A673 (cell line): ENCODE measurements around the gene SHFL. TPM values are rescaled to one million over a fixed set of nuclear protein-coding genes. Genes with fewer than 3 reads are reported as not detected.

Experiments
- BruUV-seq: library from RNA; stranded (reverse); fragments of 400-500 nt; replicated peaks from 2 replicates; lab custom pipeline; 2021; lab: Mats Ljungman, UMichigan
- CTCF ChIA-PET: fragments of 300-600 bp; sonication (Branson Sonifier 250); formaldehyde crosslinking; loops from one replicate; lab custom pipeline; 2022; ENCODE audit warnings: antibody characterized with exemption; lab: Charles Lee
- POLR2A ChIA-PET: fragments of 300-600 bp; sonication (Branson Sonifier 250); formaldehyde crosslinking; loops from one replicate; lab custom pipeline; 2022; ENCODE audit warnings: antibody characterized with exemption; ENCODE audit not compliant: low non-redundant PET; lab: Charles Lee
- DNase-seq: peaks from one replicate; pipeline ENCODE4 v3.0.0-alpha.2; 2015; ENCODE audit warnings: low spot score
- H3K27ac ChIP-seq: fragments of 200-600 bp; sonication (generic); 2 replicates; pipeline ENCODE4 v1.5.1; 2016; ENCODE audit warnings: mixed run types, low read depth, mild to moderate bottlenecking, mixed read lengths, antibody characterized with exemption, low read length; ENCODE audit not compliant: poor library complexity, severe bottlenecking
- H3K27me3 ChIP-seq: fragments of 200-600 bp; sonication (generic); replicated peaks from 2 replicates; pipeline ENCODE4 v1.6.1; 2017; ENCODE audit warnings: mixed run types, low read depth, mild to moderate bottlenecking, mixed read lengths, antibody characterized with exemption, low read length; ENCODE audit not compliant: insufficient read depth, poor library complexity
- H3K36me3 ChIP-seq: fragments of 200-600 bp; sonication (generic); 2 replicates; pipeline ENCODE4 v1.6.1; 2016; ENCODE audit warnings: mixed run types, mild to moderate bottlenecking, mixed read lengths, antibody characterized with exemption, low read length; ENCODE audit not compliant: insufficient read depth, poor library complexity, severe bottlenecking
- H3K4me1 ChIP-seq: fragments of 200-600 bp; sonication (generic); 2 replicates; pipeline ENCODE4 v1.6.1; 2017; ENCODE audit warnings: mixed run types, mild to moderate bottlenecking, mixed read lengths, antibody characterized with exemption, low read length; ENCODE audit not compliant: insufficient read depth, poor library complexity, severe bottlenecking
- H3K4me3 ChIP-seq: fragments of 200-600 bp; sonication (generic); 2 replicates; pipeline ENCODE4 v1.5.1; 2016; ENCODE audit warnings: low read depth, mixed run types, mild to moderate bottlenecking, mixed read lengths, low read length; ENCODE audit not compliant: poor library complexity, severe bottlenecking
- H3K9me3 ChIP-seq: fragments of 200-600 bp; sonication (generic); 2 replicates; pipeline ENCODE4 v1.6.1; 2016; ENCODE audit warnings: mixed run types, low read depth, mild to moderate bottlenecking, mixed read lengths, antibody characterized with exemption, low read length; ENCODE audit not compliant: poor library complexity, severe bottlenecking
- EZH2 ChIP-seq: fragments of 200-600 bp; sonication (generic); IDR thresholded peaks from 2 replicates; pipeline ENCODE4 v1.6.1; 2017; ENCODE audit warnings: borderline replicate concordance, low read depth, mild to moderate bottlenecking, mixed read lengths, antibody characterized with exemption, low read length; ENCODE audit not compliant: poor library complexity, severe bottlenecking
- intact Hi-C: fragments of 100-400 bp; cut with micrococcal nuclease; formaldehyde crosslinking; loops from one replicate; pipeline ENCODE4 v1.10.0; 2022; ENCODE audit not compliant: unreplicated experiment
- total RNA-seq: library from RNA; stranded (reverse); gene quantifications from 2 replicates; pipeline ENCODE4 v1.2.3, GENCODE V29; 2021
- TF ChIP-seq, protein P1 (sequence below): fragments of 300-800, 200-600 bp; sonication (generic); conservative IDR thresholded peaks from 2 replicates; pipeline ENCODE4 v1.5.1; 2017; ENCODE audit warnings: low read depth, mild to moderate bottlenecking, antibody characterized with exemption, low read length, moderate library complexity, mixed read lengths

SHFL gene
- total RNA-seq, 1 experiment from 2014 or later: 15.2 TPM

DNA sequence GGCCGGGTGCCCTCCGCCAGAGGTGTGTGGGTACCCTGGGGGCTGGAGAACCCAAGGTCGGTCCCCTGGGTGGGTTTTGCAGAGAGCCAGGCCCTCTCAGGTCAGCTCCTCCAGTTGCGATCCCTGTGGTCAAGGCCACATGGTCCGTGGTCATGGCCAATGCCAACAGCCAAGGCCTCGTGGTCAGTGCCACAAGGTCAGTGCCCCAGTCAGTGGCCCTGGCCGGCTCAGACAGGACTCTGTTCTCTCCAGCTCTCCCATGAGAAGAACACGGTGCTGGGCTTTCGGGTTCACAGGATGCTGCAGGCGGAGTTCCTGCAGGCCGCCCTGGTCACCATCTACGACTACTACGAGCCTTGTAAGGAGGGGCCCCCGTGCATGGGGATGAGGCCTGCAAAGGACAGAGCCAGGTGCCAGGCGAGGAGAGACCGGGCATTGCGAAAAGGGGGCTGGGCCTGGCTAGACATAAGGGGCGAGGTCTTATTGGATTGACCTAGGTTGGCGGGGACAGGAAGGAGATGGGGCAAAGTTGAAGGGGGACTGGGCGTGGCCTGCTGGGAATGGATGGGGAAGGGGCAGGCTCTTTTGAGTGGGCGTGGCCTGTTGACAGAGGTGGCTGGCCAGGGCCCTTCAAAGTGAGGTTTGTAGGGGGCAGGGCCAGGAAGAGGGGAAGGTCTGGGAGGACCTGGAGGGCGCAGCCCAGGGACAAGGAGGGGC, 15.2 kb upstream of the SHFL start:
- DNase-seq: no peak
- Histone ChIP-seq H3K9me3 (no peaks in the 10 kb centered on the region), H3K27ac (no peak overlapping the region), H3K4me3 (no peak overlapping the region), H3K27me3 (no peaks in the 10 kb centered on the region), H3K4me1 (no peaks in the 10 kb centered on the region), H3K36me3 (no peaks in the 10 kb centered on the region)
- intact Hi-C loops: no loop called here
- BruUV-seq: no TSS peak
- CTCF ChIA-PET: no interaction called here
- POLR2A ChIA-PET: no interaction called here
- TF ChIP-seq, protein P1, sequence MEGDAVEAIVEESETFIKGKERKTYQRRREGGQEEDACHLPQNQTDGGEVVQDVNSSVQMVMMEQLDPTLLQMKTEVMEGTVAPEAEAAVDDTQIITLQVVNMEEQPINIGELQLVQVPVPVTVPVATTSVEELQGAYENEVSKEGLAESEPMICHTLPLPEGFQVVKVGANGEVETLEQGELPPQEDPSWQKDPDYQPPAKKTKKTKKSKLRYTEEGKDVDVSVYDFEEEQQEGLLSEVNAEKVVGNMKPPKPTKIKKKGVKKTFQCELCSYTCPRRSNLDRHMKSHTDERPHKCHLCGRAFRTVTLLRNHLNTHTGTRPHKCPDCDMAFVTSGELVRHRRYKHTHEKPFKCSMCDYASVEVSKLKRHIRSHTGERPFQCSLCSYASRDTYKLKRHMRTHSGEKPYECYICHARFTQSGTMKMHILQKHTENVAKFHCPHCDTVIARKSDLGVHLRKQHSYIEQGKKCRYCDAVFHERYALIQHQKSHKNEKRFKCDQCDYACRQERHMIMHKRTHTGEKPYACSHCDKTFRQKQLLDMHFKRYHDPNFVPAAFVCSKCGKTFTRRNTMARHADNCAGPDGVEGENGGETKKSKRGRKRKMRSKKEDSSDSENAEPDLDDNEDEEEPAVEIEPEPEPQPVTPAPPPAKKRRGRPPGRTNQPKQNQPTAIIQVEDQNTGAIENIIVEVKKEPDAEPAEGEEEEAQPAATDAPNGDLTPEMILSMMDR: no peak
- no peak for TF ChIP-seq EZH2

DNA sequence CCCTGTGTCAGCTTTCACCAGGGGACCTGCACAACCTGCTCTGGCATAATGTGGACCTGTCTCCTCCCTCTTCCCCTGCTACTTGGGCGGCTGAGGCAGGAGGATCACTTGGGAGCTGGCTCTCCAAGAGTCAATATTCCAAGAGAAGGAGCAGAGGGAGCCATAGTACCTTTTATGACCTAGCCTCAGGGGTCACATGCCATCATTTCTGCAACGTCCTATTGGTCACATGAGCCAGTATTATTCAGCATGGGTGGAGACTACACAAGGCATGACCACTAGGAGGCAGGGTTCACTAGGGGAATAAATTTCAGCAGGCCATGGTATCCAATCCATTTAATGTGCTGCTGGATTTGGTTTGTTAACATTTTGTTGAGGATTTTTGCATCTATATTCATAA, 12.0 kb upstream of the SHFL start:
- no peaks in the 10 kb centered on the region for H3K9me3 ChIP-seq
- ChIA-PET CTCF (no interaction called here), POLR2A (no interaction called here)
- H3K4me3 ChIP-seq: no peak overlapping the region
- no peaks in the 10 kb centered on the region for H3K4me1 ChIP-seq
- intact Hi-C loops: no loop called here
- H3K36me3 ChIP-seq: no peaks in the 10 kb centered on the region
- TF ChIP-seq, protein P1: peak; percentile 62
- no peak for TF ChIP-seq EZH2
- H3K27ac ChIP-seq: no peak overlapping the region
- peak; percentile 68 for DNase-seq
- no peaks in the 10 kb centered on the region for H3K27me3 ChIP-seq
- no TSS peak for BruUV-seq

DNA sequence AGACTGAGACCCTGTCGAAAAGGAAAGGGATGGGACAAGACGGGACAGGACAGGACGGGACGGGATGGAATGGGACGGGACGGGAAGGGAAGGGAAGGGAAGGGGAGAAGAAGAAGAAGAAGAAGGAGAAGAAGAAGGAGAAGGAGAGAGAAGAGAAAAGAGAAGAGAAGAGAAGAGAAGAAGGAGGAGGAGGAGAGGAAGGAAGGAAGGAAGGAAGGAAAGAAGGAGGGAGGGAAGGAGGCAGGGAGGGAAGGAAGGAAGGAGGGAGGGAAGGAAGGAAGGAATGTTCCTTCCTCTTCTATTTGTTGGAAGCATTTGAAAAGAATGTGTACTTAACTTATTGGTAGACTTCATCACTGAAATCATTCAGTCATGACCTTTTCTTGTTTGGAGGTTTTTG, 9.6 kb upstream of the SHFL start:
- Histone ChIP-seq H3K4me1 (no peaks in the 10 kb centered on the region), H3K27ac (no peak overlapping the region), H3K9me3 (no peaks in the 10 kb centered on the region), H3K4me3 (no peak overlapping the region), H3K27me3 (no peaks in the 10 kb centered on the region), H3K36me3 (no peaks in the 10 kb centered on the region)
- POLR2A ChIA-PET: no interaction called here
- CTCF ChIA-PET: no interaction called here
- DNase-seq: no peak
- TF ChIP-seq, protein P1: no peak
- no peak for TF ChIP-seq EZH2
- intact Hi-C loops: no loop called here
- no TSS peak for BruUV-seq
